GM18867 (cell line): ENCODE data around the gene NPTN.
"Not testable (repeated sequence)": the region's sequence is repeated elsewhere in the genome, so short reads cannot be mapped to it uniquely, and the experiment has no call there.

Source experiments
- ATAC-seq: cut with Tn5 transposase; IDR thresholded peaks from one replicate; pipeline ENCODE4 v1.9.1; 2021; ENCODE audit warnings: mild to moderate bottlenecking, moderate library complexity; ENCODE audit not compliant: unreplicated experiment

NPTN gene

GRCh38 chr15:73601451-73602445 is 31.4 kb downstream of the NPTN start:
- no peak for ATAC-seq

GRCh38 chr15:73600413-73601335 is 32.5 kb downstream of the NPTN start:
- ATAC-seq = no peak

- no peak for ATAC-seq
Observed at GRCh38 chr15:73599934-73600333, 33.3 kb downstream of the NPTN start.

GRCh38 chr15:73598530-73599160 is 34.5 kb downstream of the NPTN start:
- ATAC-seq = no peak

GRCh38 chr15:73597036-73597638 is 36.1 kb downstream of the NPTN start:
- no peak for ATAC-seq

- no peak for ATAC-seq
Observed at GRCh38 chr15:73596174-73596573, 37.0 kb downstream of the NPTN start.

- ATAC-seq = no peak
Observed at GRCh38 chr15:73594109-73594508, 39.1 kb downstream of the NPTN start.

GRCh38 chr15:73593304-73594074 is 39.7 kb downstream of the NPTN start:
- ATAC-seq = no peak

GRCh38 chr15:73590263-73590662 is 42.9 kb downstream of the NPTN start:
- no peak for ATAC-seq

- no peak for ATAC-seq
Observed at GRCh38 chr15:73589766-73590165, 43.4 kb downstream of the NPTN start.

GRCh38 chr15:73585871-73586654 is 47.1 kb downstream of the NPTN start:
- no peak for ATAC-seq

GRCh38 chr15:73584699-73585420 is 48.3 kb downstream of the NPTN start:
- ATAC-seq = no peak

- no peak for ATAC-seq
Observed at GRCh38 chr15:73583544-73583943, 49.6 kb downstream of the NPTN start.

GRCh38 chr15:73582851-73583379 is 50.3 kb downstream of the NPTN start:
- ATAC-seq = no peak

GRCh38 chr15:73578026-73578425 is 55.2 kb downstream of the NPTN start:
- no peak for ATAC-seq

- not testable (repeated sequence) for ATAC-seq
Observed at GRCh38 chr15:73577593-73577992, 55.6 kb downstream of the NPTN start.

GRCh38 chr15:73575636-73576247 is 57.4 kb downstream of the NPTN start:
- no peak for ATAC-seq

GRCh38 chr15:73573572-73573971 is 59.6 kb downstream of the NPTN start:
- no peak for ATAC-seq
